HG03103 (cell line): ENCODE data around the gene TRIM6.
A peak's percentile ranks its signal among the peaks of the same experiment; 100 is the strongest.
"Not testable (repeated sequence)": the region's sequence is repeated elsewhere in the genome, so short reads cannot be mapped to it uniquely, and the experiment has no call there.

ENCODE experiments used
- ATAC-seq: cut with Tn5 transposase; IDR thresholded peaks from one replicate; pipeline ENCODE4 v1.9.1; 2021; ENCODE audit warnings: low read depth; ENCODE audit not compliant: unreplicated experiment

The TRIM6 gene, protein sequence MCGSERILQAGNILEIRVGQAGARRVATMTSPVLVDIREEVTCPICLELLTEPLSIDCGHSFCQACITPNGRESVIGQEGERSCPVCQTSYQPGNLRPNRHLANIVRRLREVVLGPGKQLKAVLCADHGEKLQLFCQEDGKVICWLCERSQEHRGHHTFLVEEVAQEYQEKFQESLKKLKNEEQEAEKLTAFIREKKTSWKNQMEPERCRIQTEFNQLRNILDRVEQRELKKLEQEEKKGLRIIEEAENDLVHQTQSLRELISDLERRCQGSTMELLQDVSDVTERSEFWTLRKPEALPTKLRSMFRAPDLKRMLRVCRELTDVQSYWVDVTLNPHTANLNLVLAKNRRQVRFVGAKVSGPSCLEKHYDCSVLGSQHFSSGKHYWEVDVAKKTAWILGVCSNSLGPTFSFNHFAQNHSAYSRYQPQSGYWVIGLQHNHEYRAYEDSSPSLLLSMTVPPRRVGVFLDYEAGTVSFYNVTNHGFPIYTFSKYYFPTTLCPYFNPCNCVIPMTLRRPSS

GRCh38 chr11:5596607-5597201, at the start of gene TRIM6:
TRIM6 (plus strand) TSS chr11:5596637; CDS start chr11:5596898, 261 bp downstream.
- ATAC-seq, result peak; percentile 40

DNA sequence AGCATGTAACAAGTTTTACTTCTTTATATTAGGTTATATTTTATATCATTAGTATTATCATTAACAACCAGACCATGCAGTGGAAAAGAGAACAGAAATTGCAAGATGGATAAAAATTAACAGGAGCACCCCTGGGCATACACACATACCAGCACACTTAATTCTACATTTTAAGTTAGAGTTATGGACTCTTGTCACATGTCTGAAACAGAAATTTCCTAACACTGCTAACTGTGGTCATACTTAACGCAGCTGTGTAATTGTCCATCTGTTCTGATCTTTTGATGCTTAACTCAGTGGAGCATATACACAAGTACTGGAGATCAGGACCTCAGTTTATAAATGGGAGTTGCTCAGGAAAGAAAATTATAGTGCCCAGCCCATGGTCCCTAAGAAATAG, 48.5 kb upstream of the TRIM6 start:
- no peak for ATAC-seq

DNA sequence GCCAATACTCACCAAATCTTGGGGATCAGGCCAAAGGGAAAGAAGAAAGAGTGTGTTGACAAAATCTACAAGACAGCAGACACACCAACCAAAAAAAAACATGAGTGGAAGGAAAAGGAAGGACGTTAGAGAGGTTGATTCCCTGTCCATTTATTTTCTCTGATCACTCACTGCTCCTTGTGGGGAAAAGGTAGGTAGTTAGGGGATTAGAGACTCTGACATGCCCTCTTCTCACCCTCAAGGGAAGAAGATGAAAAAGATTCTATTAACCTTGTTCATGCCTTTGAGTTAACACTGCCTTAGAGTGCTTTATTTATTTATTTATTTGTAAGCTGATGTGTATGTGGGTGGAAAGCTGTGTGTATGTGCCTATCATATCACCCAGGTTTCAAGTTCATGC, 48.0 kb upstream of the TRIM6 start, which contains the start of gene OR52H1:
Gene OR52H1 (minus strand): TSS at position 101 of the 400 bp plus-strand sequence. CDS start 3,035 bp downstream, outside the sequence.
- ATAC-seq, result no peak

DNA sequence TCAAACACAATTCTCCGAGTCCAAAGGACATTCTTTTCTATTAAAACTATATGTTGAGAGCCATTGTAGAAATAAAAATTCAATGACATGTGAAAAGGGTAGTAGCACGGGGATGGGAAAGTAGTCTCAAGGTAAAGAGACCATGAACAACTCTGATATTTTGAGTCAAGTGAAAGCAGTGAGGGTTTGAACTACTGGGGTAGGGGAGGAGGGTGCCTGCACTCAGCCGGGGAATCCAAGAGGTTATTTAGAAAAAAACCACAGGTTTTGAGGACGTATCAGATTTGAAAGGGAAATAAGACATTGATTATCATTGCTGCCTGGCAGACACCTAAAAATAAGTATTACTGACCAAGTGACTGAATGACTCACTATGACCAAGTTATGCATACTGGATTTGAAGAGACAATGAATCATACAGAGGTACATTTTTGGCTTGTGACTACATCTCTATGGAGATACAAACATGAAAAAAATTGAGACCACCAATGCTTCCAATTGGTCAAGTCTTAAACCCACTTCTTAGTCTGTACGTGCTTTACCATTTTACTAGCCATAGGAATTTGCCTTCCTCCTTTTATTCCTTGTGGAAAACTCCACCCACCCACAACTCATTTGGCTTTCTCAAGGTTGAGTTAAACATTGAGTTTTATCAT, 45.9 kb upstream of the TRIM6 start:
- no peak for ATAC-seq

DNA sequence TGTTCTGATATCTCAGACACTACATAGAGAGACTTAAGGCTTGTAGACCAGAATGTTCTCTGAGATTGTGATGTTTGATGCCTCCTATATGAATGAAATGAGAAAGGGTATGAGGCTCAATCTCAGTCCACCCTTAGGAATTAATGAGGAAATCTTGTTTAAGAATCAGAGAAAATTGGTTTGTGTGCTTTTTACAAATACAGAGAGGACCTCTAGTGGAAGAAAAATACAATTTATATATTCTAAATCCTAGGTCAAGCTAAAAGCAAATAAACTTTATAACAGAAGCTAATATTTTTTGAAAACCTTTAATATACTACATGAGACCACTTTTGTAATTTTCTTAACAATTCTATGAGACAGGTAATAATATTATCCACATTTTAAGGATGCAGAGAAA, 43.1 kb upstream of the TRIM6 start:
- ATAC-seq, result no peak

GRCh38 chr11:5556596-5557188, 39.7 kb upstream of the TRIM6 start:
- ATAC-seq, result no peak

DNA sequence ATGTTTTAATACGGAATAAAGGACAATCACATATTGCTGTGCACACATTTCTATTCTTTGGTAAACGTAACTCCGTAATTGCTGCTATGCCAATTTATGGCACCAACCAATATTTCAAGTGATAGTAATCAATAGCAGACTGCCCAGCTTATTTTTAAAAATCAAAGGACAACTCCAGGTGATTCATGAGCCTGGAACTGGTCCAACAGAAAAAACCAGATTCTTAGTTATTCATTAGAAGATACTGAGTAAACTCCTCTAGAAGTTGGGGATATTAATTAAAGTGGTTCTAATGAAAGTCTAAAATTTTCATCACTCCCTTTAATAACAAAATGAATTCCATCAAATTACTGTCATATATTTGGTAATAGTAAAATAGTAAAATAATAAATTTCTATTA, 38.7 kb upstream of the TRIM6 start:
- no peak for ATAC-seq

- ATAC-seq, result no peak
These were observed 32.0 kb upstream of the TRIM6 start for GRCh38 chr11:5564259-5565019.

- ATAC-seq, result no peak
These were observed 21.8 kb upstream of the TRIM6 start for GRCh38 chr11:5574654-5575053.

- no peak for ATAC-seq
These were observed 21.3 kb upstream of the TRIM6 start for GRCh38 chr11:5575152-5575551.

GRCh38 chr11:5577101-5577500, 19.3 kb upstream of the TRIM6 start:
- no peak for ATAC-seq

- no peak for ATAC-seq
These were observed 15.9 kb upstream of the TRIM6 start, which contains the start of gene OR52B6 for GRCh38 chr11:5580577-5580976. OR52B6 (plus strand) TSS chr11:5580877; CDS start chr11:5580877, 0 bp downstream.

DNA sequence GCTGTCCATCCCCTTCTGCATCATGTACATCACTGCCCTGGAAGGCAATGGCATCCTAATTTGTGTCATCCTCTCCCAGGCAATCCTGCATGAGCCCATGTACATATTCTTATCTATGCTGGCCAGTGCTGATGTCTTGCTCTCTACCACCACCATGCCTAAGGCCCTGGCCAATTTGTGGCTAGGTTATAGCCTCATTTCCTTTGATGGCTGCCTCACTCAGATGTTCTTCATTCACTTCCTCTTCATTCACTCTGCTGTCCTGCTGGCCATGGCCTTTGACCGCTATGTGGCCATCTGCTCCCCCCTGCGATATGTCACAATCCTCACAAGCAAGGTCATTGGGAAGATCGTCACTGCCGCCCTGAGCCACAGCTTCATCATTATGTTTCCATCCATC, 15.4 kb upstream of the TRIM6 start:
- ATAC-seq, result no peak

DNA sequence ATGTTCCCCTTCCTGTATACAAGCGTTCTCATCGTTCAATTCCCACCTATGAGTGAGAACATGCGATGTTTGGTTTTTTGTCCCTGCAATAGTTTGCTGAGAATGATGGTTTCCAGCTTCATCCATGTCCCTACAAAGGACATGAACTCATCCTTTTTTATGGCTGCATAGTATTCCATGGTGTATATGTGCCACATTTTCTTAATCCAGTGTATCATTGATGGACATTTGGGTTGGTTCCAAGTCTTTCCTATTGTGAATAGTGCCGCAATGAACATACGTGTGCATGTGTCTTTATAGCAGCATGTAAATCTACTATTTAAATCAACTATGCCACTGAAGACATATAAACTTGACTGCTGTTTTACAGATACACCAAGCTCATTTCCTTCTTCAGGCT, 12.0 kb upstream of the TRIM6 start:
- not testable (repeated sequence) for ATAC-seq

DNA sequence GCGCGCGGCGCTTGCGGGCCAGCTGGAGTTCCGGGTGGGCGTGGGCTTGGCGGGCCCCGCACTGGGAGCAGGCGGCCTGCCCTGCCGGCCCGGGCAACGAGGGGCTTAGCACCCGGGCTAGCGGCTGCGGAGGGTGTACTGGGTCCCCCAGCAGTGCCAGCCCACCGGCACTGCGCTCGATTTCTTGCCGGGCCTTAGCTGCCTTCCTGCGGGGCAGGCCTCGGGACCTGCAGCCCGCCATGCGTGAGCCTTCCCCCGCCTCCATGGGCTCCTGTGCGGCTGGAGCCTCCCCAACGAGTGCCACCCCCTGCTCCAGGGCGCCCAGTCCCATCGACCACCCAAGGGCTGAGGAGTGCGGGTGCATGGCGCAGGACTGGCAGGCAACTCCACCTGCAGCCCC, 6.5 kb upstream of the TRIM6 start:
- not testable (repeated sequence) for ATAC-seq

- ATAC-seq, result no peak
These were observed 4.8 kb upstream of the TRIM6 start for GRCh38 chr11:5591613-5592012.

GRCh38 chr11:5592615-5593014, 3.8 kb upstream of the TRIM6 start:
- ATAC-seq, result no peak

DNA sequence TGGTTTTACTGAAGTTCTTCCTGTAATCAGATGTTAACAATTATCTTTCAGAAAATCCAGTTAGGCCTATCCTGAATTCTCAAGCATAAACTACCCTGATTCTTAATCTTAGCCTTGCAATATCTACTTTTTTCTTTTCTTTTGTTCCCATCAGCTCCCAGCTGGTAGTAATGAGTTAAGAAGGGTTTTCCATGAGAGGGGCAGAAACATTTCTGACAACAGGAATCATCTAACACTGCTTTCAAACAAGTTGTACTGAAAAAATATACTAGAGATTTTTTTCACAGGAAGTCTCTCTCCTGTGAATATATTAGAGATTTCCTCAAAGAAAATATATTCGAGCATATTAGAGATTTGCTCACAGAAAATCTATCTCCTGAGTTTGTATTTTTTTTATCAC, 3.3 kb upstream of the TRIM6 start:
- ATAC-seq, result no peak

- ATAC-seq, result no peak
These were observed 1.5 kb downstream of the TRIM6 start for GRCh38 chr11:5597953-5598352.

DNA sequence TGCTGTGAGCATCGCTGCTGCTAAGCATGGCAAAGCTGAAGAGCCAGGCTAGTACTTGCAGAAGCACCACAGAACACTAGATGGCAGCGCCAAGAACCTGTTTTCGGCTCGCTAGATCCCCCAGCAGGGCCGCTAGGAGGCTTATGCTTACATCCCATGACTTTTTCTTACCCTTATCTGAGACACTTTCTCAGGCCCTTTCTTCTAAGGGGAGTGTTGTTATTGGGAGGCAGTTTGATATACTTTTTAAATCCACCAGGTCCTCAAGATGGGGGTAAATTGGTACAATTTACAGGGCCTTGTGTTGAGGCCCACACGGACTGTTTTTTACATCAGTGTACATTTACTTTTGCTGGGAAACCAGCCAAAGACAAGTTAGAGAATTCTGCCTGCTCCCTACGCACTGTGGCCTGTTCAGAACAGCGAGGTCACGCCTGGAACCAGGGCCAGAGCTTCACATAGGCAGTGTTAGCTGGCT, 4.0 kb downstream of the TRIM6 start:
- peak; percentile 88 for ATAC-seq
